SU-DHL-6 (cell line): ENCODE data around the gene MYO6.

Source experiments
- H2AFZ ChIP-seq: fragments of 200-600 bp; sonication (generic); 2 replicates; pipeline ENCODE4 v1.6.1; 2014; ENCODE audit warnings: low read depth, mild to moderate bottlenecking, moderate library complexity, mixed read lengths, antibody characterized with exemption, low read length; ENCODE audit not compliant: severe bottlenecking
- H3F3A ChIP-seq: fragments of 200-600 bp; shearing (Covaris generic); 2 replicates; pipeline ENCODE4 v1.6.0; 2016; ENCODE audit warnings: antibody characterized with exemption, mild to moderate bottlenecking; ENCODE audit not compliant: insufficient read depth
- H3K27ac ChIP-seq: fragments of 200-600 bp; sonication (generic); 2 replicates; pipeline ENCODE4 v1.5.1; 2016; ENCODE audit warnings: low read depth, mild to moderate bottlenecking, low read length, moderate library complexity, mixed read lengths
- H3K27me3 ChIP-seq: fragments of 200-600 bp; sonication (generic), shearing (Covaris generic); 2 replicates; pipeline ENCODE4 v1.6.0; 2014; ENCODE audit warnings: mild to moderate bottlenecking, low read length
- H3K36me3 ChIP-seq: fragments of 200-600 bp; sonication (generic); 2 replicates; pipeline ENCODE4 v1.6.1; 2014; ENCODE audit warnings: mild to moderate bottlenecking, low read length, mixed read lengths
- H3K4me2 ChIP-seq: fragments of 300-600, 200-600 bp; shearing (Covaris generic), sonication (generic); 2 replicates; pipeline ENCODE4 v1.6.0; 2014; ENCODE audit warnings: low read length, low read depth, mild to moderate bottlenecking; ENCODE audit not compliant: poor library complexity, severe bottlenecking
- H3K4me3 ChIP-seq: fragments of 200-600 bp; sonication (generic); 2 replicates; pipeline ENCODE4 v1.5.1; 2014; ENCODE audit warnings: antibody characterized with exemption, low read length, mild to moderate bottlenecking, mixed read lengths; ENCODE audit not compliant: insufficient read depth, poor library complexity, severe bottlenecking
- H3K79me2 ChIP-seq: fragments of 200-600 bp; sonication (generic); 2 replicates; pipeline ENCODE4 v1.6.1; 2014; ENCODE audit warnings: mild to moderate bottlenecking, low read length, moderate library complexity; ENCODE audit not compliant: insufficient read depth
- H3K9ac ChIP-seq: fragments of 200-600 bp; sonication (generic); 2 replicates; pipeline ENCODE4 v1.7.0; 2014; ENCODE audit warnings: mild to moderate bottlenecking, low read length
- H3K9me2 ChIP-seq: fragments of 200-600 bp; sonication (generic); replicated peaks from 2 replicates; pipeline ENCODE4 v1.6.1; 2014; ENCODE audit warnings: low read length; ENCODE audit not compliant: insufficient read depth
- H3K9me3 ChIP-seq: fragments of 200-600 bp; sonication (generic); 2 replicates; pipeline ENCODE4 v1.6.1; 2014; ENCODE audit warnings: low read length, mixed read lengths; ENCODE audit not compliant: insufficient read depth
- H4K20me1 ChIP-seq: fragments of 200-600 bp; sonication (generic); 2 replicates; pipeline ENCODE4 v1.6.1; 2014; ENCODE audit warnings: low read depth, mild to moderate bottlenecking, antibody characterized with exemption, low read length, moderate library complexity, mixed read lengths
- EZH2phosphoT487 ChIP-seq: fragments of 200-600 bp; sonication (generic), shearing (Covaris generic); conservative IDR thresholded peaks from 2 replicates; pipeline ENCODE4 v1.6.1; 2018; ENCODE audit warnings: mild to moderate bottlenecking, antibody characterized with exemption, low read length, moderate library complexity, mixed read lengths
- TF ChIP-seq, protein P1 (sequence below): fragments of 200-600 bp; sonication (generic); IDR thresholded peaks from one replicate; pipeline ENCODE4 v1.5.1; 2017; ENCODE audit warnings: antibody characterized with exemption, mild to moderate bottlenecking, low read length, moderate library complexity; ENCODE audit not compliant: insufficient read depth, poor library complexity, severe bottlenecking

MYO6 gene

DNA sequence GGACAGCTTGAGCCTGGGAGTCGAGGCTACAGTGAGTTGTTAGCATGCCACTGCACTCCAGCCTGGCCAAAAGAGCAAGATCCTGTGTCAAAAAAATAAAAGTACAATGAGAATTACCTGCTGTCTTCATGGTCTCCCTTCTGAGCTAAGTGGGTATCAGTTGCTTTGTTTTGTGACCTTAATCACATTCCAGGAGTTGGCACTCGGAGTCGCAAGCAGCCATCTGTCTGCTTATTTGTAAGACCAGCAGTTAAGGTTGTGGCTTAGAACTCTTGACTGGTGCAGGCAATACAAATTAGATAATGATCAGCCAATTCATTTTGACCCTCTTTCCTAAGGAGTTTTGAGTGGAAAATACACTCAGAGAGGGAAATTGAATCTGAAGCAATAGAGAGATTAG is 114.0 kb downstream of the MYO6 start:
- no peak overlapping the region for H3K27ac ChIP-seq
- no peaks in the 10 kb centered on the region for H3K27me3 ChIP-seq
- 0 out of 2 replicates have a peak, but pooled peaks cover 3% of the 10 kb centered on the region for H3K36me3 ChIP-seq
- H3K4me2 ChIP-seq = no peak overlapping the region
- no peak overlapping the region for H2AFZ ChIP-seq
- H3K4me3 ChIP-seq = no peak overlapping the region
- H3K9me2 ChIP-seq = no peaks in the 10 kb centered on the region
- TF ChIP-seq, protein P1, sequence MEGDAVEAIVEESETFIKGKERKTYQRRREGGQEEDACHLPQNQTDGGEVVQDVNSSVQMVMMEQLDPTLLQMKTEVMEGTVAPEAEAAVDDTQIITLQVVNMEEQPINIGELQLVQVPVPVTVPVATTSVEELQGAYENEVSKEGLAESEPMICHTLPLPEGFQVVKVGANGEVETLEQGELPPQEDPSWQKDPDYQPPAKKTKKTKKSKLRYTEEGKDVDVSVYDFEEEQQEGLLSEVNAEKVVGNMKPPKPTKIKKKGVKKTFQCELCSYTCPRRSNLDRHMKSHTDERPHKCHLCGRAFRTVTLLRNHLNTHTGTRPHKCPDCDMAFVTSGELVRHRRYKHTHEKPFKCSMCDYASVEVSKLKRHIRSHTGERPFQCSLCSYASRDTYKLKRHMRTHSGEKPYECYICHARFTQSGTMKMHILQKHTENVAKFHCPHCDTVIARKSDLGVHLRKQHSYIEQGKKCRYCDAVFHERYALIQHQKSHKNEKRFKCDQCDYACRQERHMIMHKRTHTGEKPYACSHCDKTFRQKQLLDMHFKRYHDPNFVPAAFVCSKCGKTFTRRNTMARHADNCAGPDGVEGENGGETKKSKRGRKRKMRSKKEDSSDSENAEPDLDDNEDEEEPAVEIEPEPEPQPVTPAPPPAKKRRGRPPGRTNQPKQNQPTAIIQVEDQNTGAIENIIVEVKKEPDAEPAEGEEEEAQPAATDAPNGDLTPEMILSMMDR = no peak
- TF ChIP-seq EZH2phosphoT487 = no peak
- H3F3A ChIP-seq = no peaks in the 10 kb centered on the region
- no peaks in the 10 kb centered on the region for H4K20me1 ChIP-seq
- no peaks in the 10 kb centered on the region for H3K79me2 ChIP-seq
- no peaks in the 10 kb centered on the region for H3K9me3 ChIP-seq
- H3K9ac ChIP-seq = no peak overlapping the region

DNA sequence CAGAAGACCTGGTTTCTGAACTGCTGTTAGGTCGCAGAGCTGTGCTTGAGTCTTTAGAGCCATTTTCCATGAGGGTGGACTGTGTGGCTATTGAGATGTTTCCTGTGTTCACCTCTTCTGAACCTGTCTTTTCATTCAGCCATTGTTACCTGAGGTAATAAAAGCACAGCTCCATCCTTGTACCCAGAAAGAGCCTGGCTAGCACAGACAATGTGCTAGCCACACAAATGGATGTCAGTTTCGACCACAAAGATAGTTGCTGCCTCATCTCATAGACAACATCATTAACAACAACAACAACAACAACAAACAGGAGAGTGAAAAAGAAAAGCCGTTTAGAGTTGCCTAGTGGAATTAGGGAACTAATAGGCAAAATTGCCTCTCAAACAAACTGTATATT is 114.7 kb downstream of the MYO6 start:
- TF ChIP-seq, protein P1 = no peak
- no peak for TF ChIP-seq EZH2phosphoT487
- Histone ChIP-seq H3K9ac (no peak overlapping the region), H3K9me3 (no peaks in the 10 kb centered on the region), H3K9me2 (no peaks in the 10 kb centered on the region), H3K4me3 (no peak overlapping the region), H3K79me2 (no peaks in the 10 kb centered on the region), H3F3A (no peaks in the 10 kb centered on the region), H3K27ac (no peak overlapping the region), H2AFZ (no peak overlapping the region), H4K20me1 (no peaks in the 10 kb centered on the region), H3K4me2 (no peak overlapping the region), H3K27me3 (no peaks in the 10 kb centered on the region), H3K36me3 (0 out of 2 replicates have a peak, but pooled peaks cover 3% of the 10 kb centered on the region)

DNA sequence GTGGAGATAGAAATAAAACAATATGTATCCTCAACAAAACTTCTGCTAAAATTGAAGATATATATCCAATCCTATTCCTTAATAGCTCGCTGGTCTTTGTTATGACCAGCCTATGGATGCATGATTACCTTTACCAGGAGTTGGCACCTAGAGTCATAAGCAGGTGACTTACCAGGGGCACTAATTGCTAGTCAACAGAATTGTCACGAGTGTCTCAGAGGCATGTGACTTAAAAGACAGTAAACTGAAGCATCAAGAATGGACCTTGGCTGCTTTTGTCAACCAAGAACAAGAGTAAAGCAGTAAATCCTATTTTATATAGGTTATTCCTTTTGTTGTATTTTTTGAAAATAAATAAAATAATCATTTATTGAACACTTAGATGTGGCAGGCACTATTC is 115.4 kb downstream of the MYO6 start:
- no peaks in the 10 kb centered on the region for H3K9me3 ChIP-seq
- H4K20me1 ChIP-seq = no peaks in the 10 kb centered on the region
- no peak overlapping the region for H3K4me3 ChIP-seq
- H3K9ac ChIP-seq = no peak overlapping the region
- no peak overlapping the region for H2AFZ ChIP-seq
- no peak overlapping the region for H3K4me2 ChIP-seq
- 0 out of 2 replicates have a peak, but pooled peaks cover 3% of the 10 kb centered on the region for H3K36me3 ChIP-seq
- H3F3A ChIP-seq = no peaks in the 10 kb centered on the region
- no peak for TF ChIP-seq EZH2phosphoT487
- TF ChIP-seq, protein P1 = no peak
- H3K27ac ChIP-seq = no peak overlapping the region
- no peaks in the 10 kb centered on the region for H3K9me2 ChIP-seq
- no peaks in the 10 kb centered on the region for H3K79me2 ChIP-seq
- H3K27me3 ChIP-seq = no peaks in the 10 kb centered on the region
